Uterus (tissue), 2 donors: ENCODE results near the gene DIP2A.

Experiments
- CTCF ChIP-seq, 4 experiments: fragments of 200-600 bp in 2 of 4; fragments of 450-650 bp in 2 of 4; sonication (generic) in 2 of 4; IDR thresholded peaks; one replicate each; pipeline ENCODE4 v1.5.1; 2016 to 2019; ENCODE audit warnings: antibody characterized with exemption in 4 of 4, mild to moderate bottlenecking in 2 of 4, moderate library complexity in 1 of 4
- POLR2A ChIP-seq, 2 donors: fragments of 450-650 bp; IDR thresholded peaks; one replicate each; pipeline ENCODE4 v1.6.1; 2016; ENCODE audit warnings: antibody characterized with exemption in 2 of 2, mild to moderate bottlenecking in 1 of 2, moderate library complexity in 1 of 2

DNA sequence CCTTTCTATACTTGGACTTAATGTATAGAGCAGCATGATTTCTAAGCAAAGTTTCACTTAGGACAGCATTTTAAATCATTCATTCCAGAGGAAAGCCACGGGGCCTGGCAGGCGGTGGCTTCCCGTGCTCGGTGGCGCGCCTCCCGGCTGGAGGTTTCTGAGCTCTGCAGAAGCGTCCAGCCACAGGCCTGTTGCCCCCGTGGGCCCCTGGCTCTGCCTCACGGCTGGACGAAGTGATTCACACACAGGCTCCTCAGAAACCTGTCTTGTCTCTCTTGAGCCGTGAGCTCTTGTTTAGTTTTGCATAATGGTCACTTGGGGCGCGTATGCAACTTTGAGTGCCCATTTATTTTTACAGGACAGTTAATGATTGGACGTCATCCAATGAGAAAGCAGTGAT lies 22.1 kb upstream of the DIP2A start:
- TF ChIP-seq CTCF (IDR thresholded peaks at IDR 0.05), result no peak
- no peak for TF ChIP-seq POLR2A (IDR thresholded peaks at IDR 0.05)
